Uterus (tissue), 2 donors: ENCODE data around the gene CKMT2.

Experiments
- POLR2A ChIP-seq, 2 donors: fragments of 450-650 bp; IDR thresholded peaks; one replicate each; pipeline ENCODE4 v1.6.1; 2016; ENCODE audit warnings: antibody characterized with exemption in 2 of 2, mild to moderate bottlenecking in 1 of 2, moderate library complexity in 1 of 2
- TF ChIP-seq, protein P1 (sequence below), 4 experiments: fragments of 200-600 bp in 2 of 4; fragments of 450-650 bp in 2 of 4; sonication (generic) in 2 of 4; IDR thresholded peaks; one replicate each; pipeline ENCODE4 v1.5.1; 2016 to 2019; ENCODE audit warnings: antibody characterized with exemption in 4 of 4, mild to moderate bottlenecking in 2 of 4, moderate library complexity in 1 of 4

GRCh38 chr5:81249240-81249639 is 16.1 kb downstream of the CKMT2 start:
- TF ChIP-seq, protein P1, sequence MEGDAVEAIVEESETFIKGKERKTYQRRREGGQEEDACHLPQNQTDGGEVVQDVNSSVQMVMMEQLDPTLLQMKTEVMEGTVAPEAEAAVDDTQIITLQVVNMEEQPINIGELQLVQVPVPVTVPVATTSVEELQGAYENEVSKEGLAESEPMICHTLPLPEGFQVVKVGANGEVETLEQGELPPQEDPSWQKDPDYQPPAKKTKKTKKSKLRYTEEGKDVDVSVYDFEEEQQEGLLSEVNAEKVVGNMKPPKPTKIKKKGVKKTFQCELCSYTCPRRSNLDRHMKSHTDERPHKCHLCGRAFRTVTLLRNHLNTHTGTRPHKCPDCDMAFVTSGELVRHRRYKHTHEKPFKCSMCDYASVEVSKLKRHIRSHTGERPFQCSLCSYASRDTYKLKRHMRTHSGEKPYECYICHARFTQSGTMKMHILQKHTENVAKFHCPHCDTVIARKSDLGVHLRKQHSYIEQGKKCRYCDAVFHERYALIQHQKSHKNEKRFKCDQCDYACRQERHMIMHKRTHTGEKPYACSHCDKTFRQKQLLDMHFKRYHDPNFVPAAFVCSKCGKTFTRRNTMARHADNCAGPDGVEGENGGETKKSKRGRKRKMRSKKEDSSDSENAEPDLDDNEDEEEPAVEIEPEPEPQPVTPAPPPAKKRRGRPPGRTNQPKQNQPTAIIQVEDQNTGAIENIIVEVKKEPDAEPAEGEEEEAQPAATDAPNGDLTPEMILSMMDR (IDR thresholded peaks at IDR 0.05) = no peak
- TF ChIP-seq POLR2A (IDR thresholded peaks at IDR 0.05) = no peak
